Ecto neural progenitor cell (in vitro differentiated cells): ENCODE measurements around the gene NCKIPSD.
A peak's percentile ranks its signal among the peaks of the same experiment; 100 is the strongest.

ENCODE experiments used
- DNase-seq: peaks from one replicate; pipeline ENCODE4 v3.0.0-alpha.2; 2018; ENCODE audit warnings: low spot score

Gene NCKIPSD

DNA sequence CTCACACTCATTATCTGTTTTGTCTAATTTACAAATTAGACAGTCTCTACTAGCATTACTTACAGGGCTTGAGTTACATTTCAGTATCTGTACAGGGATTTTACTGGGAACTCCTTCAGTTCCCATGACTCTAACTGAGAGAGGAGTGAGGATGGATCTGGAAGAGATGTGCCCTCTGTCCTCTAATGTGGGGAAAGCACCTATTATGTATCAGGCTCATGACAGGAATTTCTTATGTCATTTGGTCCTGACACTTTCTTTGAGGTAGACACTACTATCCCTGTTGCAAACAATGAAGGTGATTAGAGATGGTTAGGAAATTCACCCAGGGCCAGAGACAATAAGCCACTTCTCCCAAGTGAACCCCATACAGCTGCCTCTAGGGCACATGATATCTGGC, 10.9 kb upstream of the NCKIPSD start:
- DNase-seq: no peak

DNA sequence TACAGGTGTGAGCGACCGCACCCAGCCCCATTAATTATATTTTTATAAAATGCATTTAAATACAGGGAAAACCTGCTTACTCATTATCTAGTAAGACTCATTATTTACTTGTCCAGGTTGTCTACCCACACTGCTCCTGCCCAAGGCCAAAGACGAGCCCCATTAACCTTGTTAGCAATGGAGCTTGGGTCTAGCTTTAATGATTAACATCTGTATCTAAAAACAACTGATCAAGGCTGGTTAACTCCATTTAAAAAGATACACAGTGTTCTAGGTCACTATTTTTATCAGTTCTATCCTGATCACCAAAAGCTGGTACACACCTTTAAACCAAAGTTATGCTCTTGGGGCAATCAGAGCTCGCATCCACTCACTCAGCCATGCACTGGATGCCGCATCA, 10.4 kb upstream of the NCKIPSD start:
- no peak for DNase-seq

DNA sequence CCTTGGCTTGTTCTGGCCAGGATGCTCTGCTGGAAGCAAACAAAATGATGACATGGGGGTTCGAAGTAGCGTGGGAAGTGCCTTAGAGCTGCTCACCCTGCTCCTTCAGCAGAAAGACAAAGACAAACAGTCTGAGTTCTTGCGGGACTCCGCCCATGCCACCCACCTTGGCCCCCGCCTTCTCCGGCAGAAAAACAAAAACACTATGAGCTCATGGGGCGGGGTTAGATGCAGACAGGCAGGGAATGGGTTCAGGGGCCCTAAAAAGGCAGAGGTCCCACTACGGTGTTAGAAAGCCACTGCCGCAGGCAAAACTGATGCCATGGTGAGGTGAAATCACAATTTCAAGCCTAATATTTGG, 9.7 kb upstream of the NCKIPSD start:
- peak; percentile 66 for DNase-seq

DNA sequence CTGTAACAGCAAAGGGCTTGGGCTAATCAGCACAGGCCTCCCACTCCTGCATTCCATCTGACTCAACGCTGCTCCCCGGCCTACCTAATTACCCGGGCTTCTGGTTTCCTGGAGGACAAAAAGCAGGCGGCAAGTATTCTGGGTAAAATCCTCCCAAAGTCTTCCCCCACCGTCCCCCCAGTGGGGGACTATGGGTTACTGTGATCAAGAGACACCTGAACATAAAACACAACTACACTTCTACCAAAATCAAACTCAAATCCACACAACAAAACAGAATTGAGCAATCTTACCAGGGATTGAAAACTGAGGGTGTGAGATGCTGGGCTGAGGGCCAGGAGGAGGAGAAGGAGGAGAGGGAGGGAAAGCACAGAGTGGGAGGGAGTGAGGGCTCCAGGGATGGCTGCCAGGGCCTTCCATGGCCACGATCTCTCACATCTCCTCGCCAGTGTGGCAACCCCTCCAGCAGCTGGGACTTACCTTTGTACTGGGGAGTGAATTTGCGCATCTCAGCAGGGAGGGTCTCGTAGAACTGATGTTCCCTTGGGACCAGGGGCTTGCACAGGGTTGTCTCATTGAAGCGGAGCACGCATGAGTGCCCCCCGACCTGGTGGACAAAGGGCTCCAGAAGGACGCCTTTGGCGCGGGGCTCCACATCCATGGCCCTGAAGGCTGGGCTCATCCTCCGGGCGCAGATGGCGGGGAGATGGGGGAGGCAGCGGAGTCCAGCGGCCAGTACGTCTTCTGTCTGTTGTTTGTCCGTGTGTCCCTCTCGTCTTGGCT, 9.1 kb upstream of the NCKIPSD start:
- no peak for DNase-seq

DNA sequence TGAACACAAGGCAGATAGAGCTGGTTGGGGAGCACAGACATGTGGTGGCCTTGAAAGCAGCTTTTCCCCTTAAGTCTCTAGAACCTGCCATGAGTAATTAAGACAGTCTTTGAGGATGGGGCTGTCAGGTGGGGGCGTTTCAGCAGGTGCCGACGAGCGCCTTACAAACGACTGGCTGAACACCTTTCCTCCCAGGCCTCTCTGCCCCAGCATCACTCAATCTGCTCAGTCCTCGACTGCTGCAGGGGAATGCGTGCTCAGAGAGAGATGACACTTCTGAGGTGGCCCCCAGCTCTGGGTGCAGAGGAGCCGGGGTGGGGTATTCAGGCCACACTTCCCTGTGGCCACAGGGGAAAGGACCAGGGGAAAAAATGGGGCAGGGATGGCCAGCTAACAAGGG, 8.1 kb upstream of the NCKIPSD start:
- DNase-seq: no peak

DNA sequence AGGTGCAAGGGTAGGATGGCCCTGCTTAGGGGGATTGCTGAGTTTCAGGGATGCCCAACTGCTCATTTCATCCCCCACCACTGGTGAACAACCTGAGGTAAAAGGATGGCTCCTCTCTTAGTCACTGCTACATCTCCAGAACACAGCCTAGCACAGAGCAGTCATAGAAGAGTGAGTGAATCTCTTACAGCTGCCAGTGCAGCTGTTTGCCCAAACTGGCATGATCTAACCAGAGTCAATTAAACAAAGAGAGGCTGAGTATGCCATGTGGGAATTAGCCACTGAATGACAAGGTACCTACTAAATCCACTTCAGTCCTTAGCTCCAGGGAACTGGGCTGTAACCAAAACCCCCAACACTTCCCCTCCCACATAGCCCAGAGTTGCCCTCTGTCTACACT, 6.8 kb upstream of the NCKIPSD start:
- DNase-seq: no peak

DNA sequence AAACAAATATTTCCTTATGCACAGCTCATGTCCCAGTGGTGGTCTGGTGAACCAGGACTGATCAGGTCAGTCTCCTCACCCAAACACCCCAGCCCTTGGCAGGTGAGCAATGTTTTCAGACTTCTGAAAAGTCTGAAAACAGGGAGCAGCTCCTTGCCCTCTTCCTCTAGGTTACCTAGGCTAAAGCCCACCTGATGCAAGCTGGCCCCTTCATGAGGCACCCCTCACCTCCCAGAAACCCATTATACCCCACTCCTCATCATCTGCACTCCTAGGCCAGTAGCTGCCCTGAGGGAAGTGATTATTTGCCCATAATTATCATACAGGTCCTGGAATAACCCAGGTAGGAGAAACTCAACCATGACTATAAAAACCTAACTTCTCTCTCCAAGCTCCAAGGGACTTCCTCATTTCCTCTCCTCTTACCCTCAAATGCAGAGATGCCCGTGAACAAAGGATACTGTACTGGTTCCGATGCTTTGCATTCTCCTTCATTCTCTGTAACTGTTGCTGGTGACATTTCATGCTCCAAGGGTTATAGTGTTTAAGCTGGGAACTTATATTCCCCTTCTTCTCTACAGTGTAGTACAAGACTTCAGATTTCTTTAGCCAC, 5.2 kb upstream of the NCKIPSD start:
- no peak for DNase-seq

DNA sequence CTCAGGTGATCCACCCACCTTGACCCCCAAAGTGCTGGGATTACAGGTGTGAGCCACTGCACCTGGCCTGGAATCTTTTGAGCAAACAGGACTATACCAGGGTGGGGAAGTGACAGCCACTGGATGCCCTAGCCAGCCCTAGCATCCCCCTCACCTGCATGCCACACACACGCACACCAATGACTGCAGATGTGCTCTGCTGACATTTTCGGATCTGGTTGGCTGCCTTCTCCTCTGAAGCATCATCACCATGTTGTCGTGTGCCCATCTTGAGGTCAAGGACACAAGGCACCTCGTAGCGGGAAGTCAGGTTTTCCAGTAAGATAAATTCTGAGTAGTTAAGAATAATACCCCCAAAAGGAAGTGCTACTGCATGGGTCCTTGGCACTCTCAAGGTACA, 3.7 kb upstream of the NCKIPSD start:
- no peak for DNase-seq

DNA sequence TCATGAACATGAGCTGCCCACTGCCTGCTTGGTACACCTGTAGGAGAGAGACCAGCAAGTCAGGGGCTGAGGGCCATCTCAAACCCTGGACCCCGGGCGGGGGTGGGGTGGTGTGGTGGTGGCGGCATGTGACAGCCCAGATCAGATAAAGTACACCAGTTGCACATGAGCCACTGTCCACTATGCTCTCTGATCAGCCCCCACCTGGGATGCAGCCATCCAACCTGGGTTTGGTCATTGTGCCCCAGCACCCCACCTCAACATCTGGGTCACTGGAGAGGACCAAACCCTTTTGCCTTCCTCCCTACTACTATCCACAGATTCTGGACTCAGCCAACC, 3.0 kb upstream of the NCKIPSD start:
- no peak for DNase-seq

DNA sequence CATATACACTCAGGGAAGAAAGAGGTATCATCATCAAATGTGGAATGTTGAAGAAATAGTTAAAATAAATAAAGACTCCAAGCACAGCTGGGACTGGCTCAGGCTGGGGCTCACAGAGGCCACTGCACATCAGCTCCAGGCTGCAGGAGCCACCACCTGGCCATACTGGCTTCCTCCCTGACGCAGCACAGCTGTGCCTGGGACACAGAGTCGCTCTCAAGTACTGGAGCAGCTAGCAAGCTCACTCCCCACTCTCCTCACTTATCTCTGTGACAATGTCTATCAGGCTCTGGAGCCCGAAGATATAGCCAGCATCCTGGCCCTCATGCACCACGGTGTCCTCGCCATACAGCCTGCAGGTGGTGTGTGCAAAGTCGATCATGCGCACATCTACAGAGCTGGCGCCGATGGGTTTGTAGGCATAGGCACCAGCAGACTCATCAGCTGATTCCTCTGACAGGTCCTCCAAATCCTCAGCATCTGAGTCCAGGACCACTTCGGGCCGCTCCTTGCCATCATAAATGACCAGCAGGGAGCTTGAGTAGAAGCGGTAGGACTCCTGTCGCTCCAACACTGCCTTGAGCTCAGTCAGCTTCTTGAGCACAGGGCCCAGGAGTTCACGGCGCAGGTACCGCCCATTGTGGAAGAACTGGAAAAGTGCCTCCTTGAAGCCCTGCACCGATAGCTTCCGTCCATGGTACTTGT, 2.5 kb upstream of the NCKIPSD start:
- DNase-seq: no peak

DNA sequence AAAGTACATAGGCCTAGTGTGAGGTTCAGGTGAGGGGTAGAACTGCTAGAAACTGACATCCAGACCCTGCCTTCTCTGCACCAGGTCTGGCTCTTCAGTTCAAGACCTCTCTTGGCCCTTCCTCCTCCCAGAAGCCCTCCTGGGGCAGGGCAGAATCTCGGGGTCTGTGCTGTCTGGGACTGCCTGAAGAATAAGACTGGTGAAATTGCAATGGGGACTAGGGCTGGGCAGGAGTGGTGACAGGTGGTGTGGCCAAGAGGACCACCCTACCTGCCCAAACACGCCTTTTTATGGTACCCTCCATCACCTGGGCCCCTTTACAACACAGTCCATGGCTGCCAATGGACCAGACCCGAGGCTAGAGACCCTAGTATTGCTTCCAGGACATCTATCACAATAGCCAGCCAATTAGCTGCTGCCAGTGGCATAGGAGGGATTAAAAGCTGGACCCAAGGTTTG, 1.5 kb upstream of the NCKIPSD start:
- DNase-seq: no peak

DNA sequence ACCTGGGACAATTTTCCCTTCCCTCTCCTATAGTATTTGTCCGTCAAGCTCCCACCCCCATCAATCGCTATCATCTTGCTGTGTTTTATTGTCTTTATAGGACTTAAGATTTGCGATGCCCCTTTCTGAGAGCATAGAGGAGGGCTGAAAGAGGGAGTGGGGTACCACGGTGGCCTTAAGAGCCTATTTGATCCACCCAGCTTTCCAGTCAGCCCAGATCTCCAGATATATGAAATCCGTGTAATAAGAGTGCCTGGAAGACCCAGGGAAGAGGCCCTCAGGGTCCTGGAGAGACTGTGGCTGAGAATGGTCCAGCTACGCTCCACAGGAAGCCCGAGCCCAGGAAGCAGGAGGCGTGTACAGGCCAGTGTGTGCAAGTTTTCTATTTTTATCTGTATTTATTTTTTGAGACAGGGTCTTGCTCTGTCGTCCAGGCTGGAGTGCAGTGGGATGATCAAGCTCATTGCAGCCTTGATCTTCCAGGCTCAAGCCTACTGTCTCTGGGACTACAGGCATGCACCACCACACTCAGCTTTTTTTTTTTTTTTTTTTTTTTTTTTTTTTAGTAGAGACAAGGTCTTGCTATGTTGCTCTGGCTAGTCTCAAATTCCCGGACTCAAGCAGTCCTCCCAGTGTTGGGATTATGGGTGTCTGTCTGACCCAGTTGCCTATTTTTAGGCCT, 964 bp upstream of the NCKIPSD start:
- DNase-seq: no peak

DNA sequence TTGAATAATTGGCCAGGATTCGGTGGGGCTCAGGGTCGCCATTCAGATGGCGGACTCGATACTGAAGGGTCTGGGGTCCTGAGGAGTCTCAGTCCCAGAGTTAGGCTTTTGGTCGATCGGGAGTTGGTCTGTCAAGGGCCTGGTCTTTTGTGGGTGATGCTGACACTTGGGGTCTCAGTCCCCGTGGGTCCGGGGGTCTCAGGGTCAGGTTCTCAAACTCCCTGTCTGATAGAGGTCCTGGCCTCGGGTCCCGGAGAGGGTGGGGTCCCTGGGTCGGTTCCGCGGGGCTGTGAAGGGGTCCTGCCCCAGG, 467 bp downstream of the NCKIPSD start:
- no peak for DNase-seq

DNA sequence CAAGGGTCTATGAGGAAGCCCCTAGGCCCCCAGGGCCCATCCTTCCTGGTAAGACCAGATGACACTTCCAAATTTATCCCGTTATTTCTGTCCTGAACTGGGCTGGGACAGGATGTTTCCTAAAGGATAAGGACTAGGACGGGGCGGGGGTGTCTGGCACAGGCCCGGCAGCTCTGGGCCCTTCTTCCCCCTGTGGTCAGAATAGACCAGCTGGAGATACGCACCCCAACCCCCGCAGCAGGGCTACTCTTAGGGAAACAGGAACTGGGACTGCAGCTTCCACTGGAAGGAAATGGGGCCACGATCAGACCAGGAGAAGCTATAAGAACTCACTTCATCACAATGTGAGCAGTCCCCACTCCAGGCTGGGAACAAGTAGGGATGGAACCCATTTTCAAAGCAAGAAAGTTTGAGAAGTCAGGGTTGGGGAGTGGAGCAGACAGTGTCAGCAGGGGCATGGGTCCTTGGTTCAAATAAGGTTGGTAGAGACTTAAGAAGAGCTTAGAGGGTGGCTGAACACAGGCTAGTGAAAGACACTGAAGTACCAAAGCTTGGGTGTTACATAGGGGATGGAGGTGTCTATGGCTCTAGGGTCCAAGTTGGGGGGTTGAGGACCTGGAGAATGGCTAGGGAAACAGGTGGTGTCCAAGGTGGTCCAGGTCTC, 1.1 kb downstream of the NCKIPSD start:
- no peak for DNase-seq

DNA sequence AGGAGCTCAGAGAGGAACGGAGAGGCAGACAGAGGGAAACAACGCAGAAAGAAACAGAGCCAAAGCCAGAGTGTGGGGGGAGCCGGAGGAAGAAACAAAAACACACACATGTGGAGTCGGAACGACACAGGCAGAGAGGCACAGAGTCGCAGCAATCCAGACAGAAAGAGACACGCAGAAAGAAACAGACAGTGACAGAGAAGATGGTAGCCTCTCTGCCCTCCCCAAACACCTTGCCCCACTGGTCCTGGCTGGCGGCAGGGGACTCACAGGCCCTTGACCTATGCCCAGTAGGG, 1.7 kb downstream of the NCKIPSD start:
- no peak for DNase-seq

DNA sequence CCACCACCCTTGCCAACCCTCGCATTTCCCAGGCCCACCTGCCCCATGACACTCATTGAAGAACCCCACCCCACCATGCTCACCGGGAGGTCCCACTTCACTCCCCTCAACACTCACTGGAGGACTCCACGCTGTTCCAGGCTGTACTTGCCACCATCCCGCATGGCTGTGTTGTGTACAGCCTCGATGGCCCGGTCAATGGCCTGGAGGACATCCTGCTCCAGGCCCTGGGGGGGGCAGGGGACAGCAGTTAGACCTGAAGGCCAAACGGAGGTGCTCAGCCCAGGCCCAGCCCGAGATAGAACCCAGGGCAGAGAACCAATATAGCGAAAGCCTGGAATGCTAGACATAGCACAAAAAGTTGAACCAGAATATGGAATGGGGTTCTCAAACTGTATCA, 2.9 kb downstream of the NCKIPSD start:
- no peak for DNase-seq

DNA sequence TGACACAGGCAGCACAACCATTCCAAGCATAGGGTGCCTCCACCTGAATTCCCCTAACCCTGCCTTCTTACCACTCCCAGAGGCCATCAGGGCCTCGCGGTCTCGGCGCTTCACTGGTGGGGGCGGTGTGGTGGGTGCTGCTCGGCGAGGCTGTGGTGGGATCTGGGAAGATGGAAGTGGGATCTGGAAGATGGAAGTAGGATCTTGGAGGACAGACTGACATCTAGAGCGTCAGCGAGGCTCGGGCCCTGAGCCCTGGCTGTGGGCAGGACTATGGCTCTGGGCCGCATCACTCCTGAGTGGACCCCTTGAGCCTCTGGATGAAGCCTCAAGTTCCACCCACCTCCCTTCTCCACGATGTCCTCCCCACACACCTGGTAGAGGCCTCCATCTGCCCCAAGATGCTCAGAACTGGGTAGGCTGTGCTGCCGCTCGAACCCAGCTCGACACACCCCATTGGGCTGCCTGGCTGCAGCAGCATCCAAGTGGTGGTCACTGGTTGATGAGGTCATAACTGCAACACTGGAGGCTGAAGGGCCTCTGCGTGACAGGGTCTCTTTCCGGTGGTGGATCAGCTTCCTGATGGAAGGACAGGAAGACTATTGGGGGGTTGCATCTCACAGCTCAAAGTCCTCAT, 3.6 kb downstream of the NCKIPSD start:
- no peak for DNase-seq

DNA sequence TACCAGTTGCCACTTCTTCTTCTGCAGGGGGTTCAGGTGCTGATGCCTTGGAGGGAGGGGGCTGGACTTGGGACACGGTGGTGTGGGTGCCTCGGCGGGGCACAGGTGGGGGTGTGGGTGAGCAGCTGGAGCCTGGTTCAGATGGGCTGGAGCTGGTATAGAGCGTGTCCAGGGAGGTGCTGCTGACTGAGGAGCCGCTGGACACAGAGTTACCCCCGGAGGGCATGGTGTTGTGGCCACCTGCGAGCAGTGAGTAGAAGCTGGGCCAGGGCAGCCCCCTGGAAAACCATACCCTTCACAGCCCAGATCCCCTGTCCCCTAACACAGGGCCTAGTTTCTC, 4.2 kb downstream of the NCKIPSD start:
- DNase-seq: no peak

DNA sequence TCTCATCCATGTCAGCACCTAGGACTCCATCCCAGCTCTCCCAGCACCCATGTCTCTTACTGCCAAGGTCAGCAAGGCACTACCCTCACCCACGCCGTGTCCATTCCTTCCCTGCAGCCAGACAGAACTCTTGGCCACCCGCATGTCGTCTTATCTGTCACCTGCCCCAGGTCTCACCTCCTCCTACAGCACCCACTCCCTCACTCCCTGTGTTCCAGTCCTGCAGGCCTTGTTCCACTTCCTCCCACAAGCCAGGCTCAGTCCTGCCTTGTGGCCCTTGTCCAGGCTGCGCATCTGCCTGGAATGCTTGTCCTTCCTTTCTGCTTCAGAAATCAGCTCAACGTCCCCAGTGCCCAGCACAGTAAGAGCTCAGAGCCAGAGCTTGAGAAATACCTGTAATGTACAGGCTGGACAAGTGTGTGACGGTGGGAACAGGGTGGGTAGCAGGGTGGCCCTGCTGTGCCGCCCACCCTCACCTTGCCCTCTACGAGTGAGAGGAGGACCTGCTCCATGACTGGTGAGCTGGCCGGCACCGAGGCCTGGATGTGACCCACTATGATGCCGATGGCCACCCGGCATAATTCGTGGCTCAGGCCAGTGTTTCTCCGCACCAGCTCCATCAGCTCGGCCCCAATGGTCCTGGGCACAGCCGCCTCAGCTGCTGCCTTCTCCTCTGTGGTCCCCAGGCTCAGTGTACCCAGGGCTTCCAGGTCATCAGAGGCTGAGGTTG, 4.7 kb downstream of the NCKIPSD start:
- DNase-seq: no peak

DNA sequence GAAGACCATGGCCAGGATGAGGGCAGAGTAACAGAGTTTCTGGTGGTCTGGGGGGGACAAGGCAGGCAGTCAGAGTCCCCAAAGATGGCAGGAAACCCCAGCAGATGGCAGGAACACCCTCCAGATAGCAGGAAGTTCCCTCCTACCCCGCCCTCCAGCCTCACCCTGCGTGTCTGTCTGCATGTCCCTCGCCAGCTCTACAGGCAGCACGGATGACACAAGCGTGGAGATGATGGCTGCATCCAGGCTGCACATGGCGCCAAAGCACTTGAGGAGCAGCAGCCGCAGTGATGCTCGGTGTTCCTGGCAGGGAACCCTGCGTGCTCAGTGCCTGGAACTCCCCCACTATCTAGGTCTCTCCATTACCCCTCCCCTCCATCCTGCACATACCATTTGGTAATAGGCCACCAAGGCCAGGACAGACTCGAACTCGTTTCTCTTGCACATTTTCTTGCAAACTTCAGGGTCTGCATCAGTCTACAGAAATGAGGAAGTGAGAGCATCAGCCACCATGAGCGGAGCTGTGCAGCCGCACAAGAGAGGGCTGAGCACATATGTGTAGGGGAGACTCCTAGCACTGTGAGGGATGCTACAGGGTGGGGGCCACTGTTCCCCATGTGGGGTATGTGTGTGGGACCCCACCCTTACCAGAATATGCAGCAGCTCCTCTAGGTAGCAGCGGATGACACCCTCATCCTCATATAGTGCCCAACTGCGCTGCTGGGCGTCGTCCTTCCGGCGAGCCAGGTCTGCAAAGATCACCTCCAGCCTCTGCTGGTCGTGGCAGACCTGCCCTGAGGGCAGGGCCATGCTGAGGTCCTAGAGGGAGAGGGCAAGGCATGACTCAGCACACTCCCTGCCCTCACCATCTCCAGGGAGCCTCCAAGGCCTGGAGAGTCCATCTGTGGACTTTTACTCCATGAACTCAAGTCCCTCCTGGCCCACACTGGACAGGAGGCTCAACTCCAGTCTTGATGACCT, 6.0 kb downstream of the NCKIPSD start:
- no peak for DNase-seq
